Measurements from ENCODE around the gene TSPAN15. TPM values are rescaled to one million over a fixed set of nuclear protein-coding genes. Genes with fewer than 3 reads are reported as not detected.

TSPAN15 gene
- total RNA-seq, 1 experiment from 2014 or later, result 7.7 TPM

- no CpG with 5 or more reads among the region's 11 CpGs for WGBS (ENCODE audit: extremely low coverage, insufficient read length, low lambda C conversion rate)
- peaks cover 0 to 7% of the 10 kb centered on the region in 2 experiments; a peak in 2 of 5 replicates for H3K9me3 Mint-ChIP-seq
Measured at GRCh38 chr10:69515699-69516259, 64.5 kb downstream of the TSPAN15 start.

More at GRCh38 chr10:69515699-69516259, 64.5 kb downstream of the TSPAN15 start:
- Histone ChIP-seq H3K4me1 (ENCODE audit: insufficient read depth, low read length) (no peaks in the 10 kb centered on the region; the same call in 1 of the 2 replicates), H3K4ac (ENCODE audit: low read depth, low read length) (no peak overlapping the region), H3K79me1 (ENCODE audit: insufficient read depth, low read depth, low read length, poor library complexity, severe bottlenecking) (no peaks in the 10 kb centered on the region), H3K79me2 (ENCODE audit: insufficient read depth, low read length) (no peaks in the 10 kb centered on the region), H3K18ac (ENCODE audit: insufficient read length, low read depth, low read length) (no peak overlapping the region), H3K56ac (ENCODE audit: insufficient read length, low read depth, low read length) (no peak overlapping the region), H3K14ac (ENCODE audit: insufficient read depth, low read length) (no peak overlapping the region), H3K9ac (ENCODE audit: extremely low read depth, insufficient read length, low read length) (no peak overlapping the region), H2AK5ac (ENCODE audit: insufficient read length, low read length) (no peak overlapping the region), H3K23me2 (ENCODE audit: insufficient read length, low read depth, low read length, poor library complexity, severe bottlenecking) (no peaks in the 10 kb centered on the region), H2AFZ (ENCODE audit: low read length) (no peak overlapping the region), H3K27ac (ENCODE audit: insufficient read length, low read depth, low read length) (no peak overlapping the region), H3T11ph (ENCODE audit: low read length) (no peak overlapping the region), H4K91ac (ENCODE audit: insufficient read length, low read depth, low read length) (no peak overlapping the region), H4K8ac (replicated peaks; ENCODE audit: insufficient read length, low read depth, low read length) (no peak overlapping the region), H2BK5ac (ENCODE audit: insufficient read length, low read length) (no peak overlapping the region), H3K4me2 (ENCODE audit: insufficient read depth, insufficient read length, low read length) (no peak overlapping the region), H4K5ac (ENCODE audit: insufficient read length, low read depth, low read length) (no peak overlapping the region), H2BK15ac (ENCODE audit: low read depth, low read length) (no peak overlapping the region), H3K23ac (ENCODE audit: insufficient read length, low read depth, low read length) (no peak overlapping the region), H3K9me3 (ENCODE audit: control insufficient read depth, low read depth, low read length) (no peaks in the 10 kb centered on the region), H3K27me3 (ENCODE audit: insufficient read depth, low read length) (no peaks in the 10 kb centered on the region), H2BK20ac (ENCODE audit: low read depth, low read length, poor library complexity, severe bottlenecking) (no peak overlapping the region), H2BK120ac (ENCODE audit: low read depth, low read length, poor library complexity, severe bottlenecking) (no peak overlapping the region), H4K20me1 (ENCODE audit: control insufficient read depth, insufficient read depth, insufficient read length) (no peaks in the 10 kb centered on the region), H2BK12ac (ENCODE audit: insufficient read length, low read depth, low read length) (no peak overlapping the region)
- peaks cover 43% of the 10 kb centered on the region for H3K27me3 Mint-ChIP-seq (ENCODE audit: low read depth)
- peak; percentile 85 for TF ChIP-seq CTCF (conservative IDR thresholded peaks at IDR 0.05)
- peak; percentile 86 for DNase-seq
- H3K27ac Mint-ChIP-seq, result no peak overlapping the region; a peak in 1 of 7 replicates
- H3K4me3 Mint-ChIP-seq, result no peak overlapping the region
- H3K4me1 Mint-ChIP-seq, result peaks cover 9 to 14% of the 10 kb centered on the region in 2 experiments
- peaks cover 0 to under 1% (median 0%) of the 10 kb centered on the region in 3 experiments; a peak in 1 of 7 replicates for H3K36me3 Mint-ChIP-seq (ENCODE audit: insufficient read depth in 1 of 3, low read depth in 3 of 3)

All from H9 (cell line).